Stromal cell of bone marrow (primary cell): Measurements from ENCODE around the gene EIF4EBP3.
"Not testable (repeated sequence)": the region's sequence is repeated elsewhere in the genome, so short reads cannot be mapped to it uniquely, and the experiment has no call there.

ENCODE experiments used
- DNase-seq: peaks from one replicate; pipeline ENCODE4 v3.0.0-alpha.2; 2012; ENCODE audit warnings: low read depth

Gene EIF4EBP3

GRCh38 chr5:140579188-140579747, 31.8 kb downstream of the EIF4EBP3 start:
- DNase-seq, result not testable (repeated sequence)

- no peak for DNase-seq
These were observed 40.0 kb downstream of the EIF4EBP3 start for GRCh38 chr5:140587495-140587894.

GRCh38 chr5:140588311-140589070, 41.0 kb downstream of the EIF4EBP3 start:
- no peak for DNase-seq

- DNase-seq, result no peak
These were observed 43.4 kb downstream of the EIF4EBP3 start for GRCh38 chr5:140590861-140591260.

GRCh38 chr5:140591747-140592372, 44.4 kb downstream of the EIF4EBP3 start:
- DNase-seq, result no peak

GRCh38 chr5:140593070-140593469, 45.6 kb downstream of the EIF4EBP3 start:
- DNase-seq, result not testable (repeated sequence)

- DNase-seq, result no peak
These were observed 46.7 kb downstream of the EIF4EBP3 start for GRCh38 chr5:140594169-140594568.

GRCh38 chr5:140595538-140596300, 48.3 kb downstream of the EIF4EBP3 start:
- DNase-seq, result no peak

GRCh38 chr5:140596321-140596741, 48.9 kb downstream of the EIF4EBP3 start:
- no peak for DNase-seq

GRCh38 chr5:140598836-140599235, 51.4 kb downstream of the EIF4EBP3 start:
- DNase-seq, result no peak
